A549 (cell line): ENCODE results near the gene KCNK3. TPM values are rescaled to one million over a fixed set of nuclear protein-coding genes. Genes with fewer than 3 reads are reported as not detected.
"Not testable (repeated sequence)": the region's sequence is repeated elsewhere in the genome, so short reads cannot be mapped to it uniquely, and the experiment has no call there.

Experiments
- ATAC-seq, 2 experiments: fragments of 200-7000 bp in 1 of 2; fragments of >200 bp in 1 of 2; cut with Nextera tagmentation in 1 of 2; cut with Tn5 transposase in 1 of 2; 3 replicates each; pipeline versions ENCODE4 v1.8.0 to v1.9.1; 2018 to 2020; ENCODE audit warnings: mild to moderate bottlenecking in 1 of 2, moderate library complexity in 1 of 2
- CTCF ChIA-PET: fragments of 300-600 bp; sonication (Branson Sonifier 250); formaldehyde crosslinking; extraction: SDS; loops from one replicate; lab custom pipeline; 2021; ENCODE audit warnings: antibody characterized with exemption, inconsistent platforms; lab: Yijun Ruan, JAX
- POLR2A ChIA-PET: fragments of 350-600 bp; formaldehyde crosslinking; extraction: SDS; loops from one replicate; lab custom pipeline; 2021; ENCODE audit warnings: antibody characterized with exemption, inconsistent platforms; lab: Yijun Ruan, JAX
- DNase-seq, 2 experiments: peaks; one replicate each; pipeline versions ENCODE4 v3.0.0 to v3.0.0-alpha.2; 2011 to 2016; ENCODE audit warnings: low read depth in 1 of 2, low spot score in 1 of 2
- FAIRE-seq: peaks from 2 replicates; lab custom pipeline; 2011; peaks lifted over from hg19 to GRCh38; lab: Jason Lieb, UNC
- H3K27ac ChIP-seq, 2 experiments: fragments of >200 bp; sonication (Bioruptor Twin); formaldehyde crosslinking; 3 replicates each; pipeline ENCODE4 v1.5.1; 2016 to 2017
- H3K4me1 ChIP-seq: fragments of >200 bp; sonication (Bioruptor Twin); formaldehyde crosslinking; 3 replicates; pipeline ENCODE4 v1.6.1; 2016
- H3K4me2 ChIP-seq: fragments of >200 bp; sonication (Bioruptor Twin); formaldehyde crosslinking; 3 replicates; pipeline ENCODE4 v1.6.1; 2016
- H3K4me3 ChIP-seq: fragments of >200 bp; sonication (Bioruptor Twin); formaldehyde crosslinking; 3 replicates; pipeline ENCODE4 v1.5.1; 2016
- H3K9me3 ChIP-seq: fragments of >200 bp; sonication (Bioruptor Twin); formaldehyde crosslinking; 3 replicates; pipeline ENCODE4 v1.6.1; 2016
- CEBPB ChIP-seq, 2 experiments: fragments of >200 bp in 1 of 2; sonication (Bioruptor Twin) in 1 of 2; formaldehyde crosslinking in 1 of 2; IDR thresholded peaks; 2 replicates each; pipeline ENCODE4 v1.6.1; 2012 to 2016
- CHD4 ChIP-seq: fragments of 200-600 bp; sonication (generic); IDR thresholded peaks from 2 replicates; pipeline ENCODE4 v1.6.1; 2016; ENCODE audit warnings: antibody characterized with exemption, mild to moderate bottlenecking, borderline replicate concordance
- E2F6 ChIP-seq: IDR thresholded peaks from 2 replicates; pipeline ENCODE4 v1.6.1; 2012; ENCODE audit warnings: low read depth, borderline replicate concordance
- ELK1 ChIP-seq: fragments of 150-350 bp; IDR thresholded peaks from 2 replicates; pipeline ENCODE4 v1.6.1; 2014; ENCODE audit warnings: low read depth, mild to moderate bottlenecking, low read length
- ESRRA ChIP-seq: fragments of 150-350 bp; IDR thresholded peaks from 2 replicates; pipeline ENCODE4 v1.6.1; 2014; ENCODE audit warnings: mild to moderate bottlenecking, low read length, borderline replicate concordance
- FOSL2 ChIP-seq, 2 experiments: fragments of 450-650 bp in 1 of 2; fragments of >200 bp in 1 of 2; sonication (Bioruptor Twin) in 1 of 2; formaldehyde crosslinking; IDR thresholded peaks; 2 replicates each; pipeline versions ENCODE4 v1.5.0 to v1.6.1; 2016 to 2020; ENCODE audit warnings: mild to moderate bottlenecking in 1 of 2, moderate library complexity in 1 of 2
- FOXS1 ChIP-seq: fragments of 250-450 bp; sonication (Bioruptor Pico); IDR thresholded peaks from 2 replicates; pipeline ENCODE4 v1.5.0; 2020; ENCODE audit warnings: mild to moderate bottlenecking, moderate library complexity
- GATA3 ChIP-seq: IDR thresholded peaks from 2 replicates; pipeline ENCODE4 v1.6.1; 2012; ENCODE audit warnings: borderline replicate concordance
- HDAC2 ChIP-seq: fragments of 200-600 bp; sonication (generic); IDR thresholded peaks from 2 replicates; pipeline ENCODE4 v1.6.1; 2016
- HMGXB4 ChIP-seq: fragments of 250-450 bp; sonication (Bioruptor Pico); IDR thresholded peaks from 2 replicates; pipeline ENCODE4 v1.5.0; 2021; ENCODE audit warnings: mild to moderate bottlenecking, moderate library complexity, borderline replicate concordance
- KDM5A ChIP-seq: fragments of 200-600 bp; sonication (generic); IDR thresholded peaks from 2 replicates; pipeline ENCODE4 v1.6.1; 2016; ENCODE audit warnings: antibody characterized with exemption, mild to moderate bottlenecking
- MAFK ChIP-seq: fragments of 450-650 bp; IDR thresholded peaks from 2 replicates; pipeline ENCODE4 v1.6.1; 2014; ENCODE audit not compliant: partially characterized antibody
- MYC ChIP-seq: IDR thresholded peaks from 2 replicates; pipeline ENCODE4 v1.6.1; 2012; ENCODE audit warnings: mild to moderate bottlenecking, inconsistent platforms, low read length, improper control_type of control experiment, borderline replicate concordance
- NPAS2 ChIP-seq: fragments of 250-450 bp; sonication (Bioruptor Pico); IDR thresholded peaks from 2 replicates; pipeline ENCODE4 v1.8.0; 2022; ENCODE audit warnings: mild to moderate bottlenecking, moderate library complexity, borderline replicate concordance
- NR3C1 ChIP-seq: fragments of >200 bp; sonication (Bioruptor Twin); formaldehyde crosslinking; IDR thresholded peaks from 3 replicates; pipeline ENCODE4 v1.6.1; 2017
- RAD21 ChIP-seq, 2 experiments: fragments of >200 bp in 1 of 2; sonication (Bioruptor Twin) in 1 of 2; formaldehyde crosslinking in 1 of 2; IDR thresholded peaks in 1 of 2; conservative IDR thresholded peaks in 1 of 2; 2 replicates in 1 of 2; 3 replicates in 1 of 2; pipeline ENCODE4 v1.6.1; 2012 to 2018; ENCODE audit warnings: inconsistent platforms in 1 of 2
- RCOR1 ChIP-seq: fragments of 150-350 bp; IDR thresholded peaks from 2 replicates; pipeline ENCODE4 v1.6.1; 2014; ENCODE audit warnings: antibody characterized with exemption, low read length, low read depth
- RFX5 ChIP-seq: fragments of 450-650 bp; IDR thresholded peaks from 2 replicates; pipeline ENCODE4 v1.7.1; 2014; ENCODE audit warnings: antibody characterized with exemption, mild to moderate bottlenecking, moderate library complexity
- RNF2 ChIP-seq: fragments of 200-600 bp; sonication (generic); IDR thresholded peaks from 2 replicates; pipeline ENCODE4 v1.6.1; 2016; ENCODE audit warnings: low read depth, mild to moderate bottlenecking, antibody characterized with exemption, moderate library complexity, borderline replicate concordance
- SMC3 ChIP-seq: fragments of >200 bp; sonication (Bioruptor Twin); formaldehyde crosslinking; IDR thresholded peaks from 3 replicates; pipeline ENCODE4 v1.6.1; 2018; ENCODE audit warnings: inconsistent platforms
- TFCP2L1 ChIP-seq: fragments of 250-450 bp; sonication (Bioruptor Pico); IDR thresholded peaks from 2 replicates; pipeline ENCODE4 v1.5.0; 2021; ENCODE audit warnings: mild to moderate bottlenecking
- TP53 ChIP-seq: fragments of 250-450 bp; sonication (Bioruptor Pico); IDR thresholded peaks from 2 replicates; pipeline ENCODE4 v1.5.0; 2021; ENCODE audit warnings: mild to moderate bottlenecking, moderate library complexity
- USF2 ChIP-seq: fragments of 450-650 bp; IDR thresholded peaks from 2 replicates; pipeline ENCODE4 v1.6.1; 2014; ENCODE audit warnings: antibody characterized with exemption
- ZC3H11A ChIP-seq: fragments of 450-650 bp; IDR thresholded peaks from 2 replicates; pipeline ENCODE4 v1.6.1; 2014; ENCODE audit warnings: antibody characterized with exemption, mild to moderate bottlenecking
- WGBS: methylation state at CpG from one replicate; pipeline ENCODE4 v1.1.6; 2017; ENCODE audit errors: missing lambda C conversion rate; 5-methylcytosine and 5-hydroxymethylcytosine counted together
- polyA plus RNA-seq, 4 experiments: library from polyadenylated mRNA; depleted of rRNA in 3 of 4; stranded (reverse); fragments of >200 nt; fragmentation: RNase III in 1 of 4; extraction: RNeasy Plus Mini Kit Qiagen cat#74134 plus additional on column Dnase treatment in 1 of 4; gene quantifications; 2 replicates in 3 of 4; 3 replicates in 1 of 4; pipeline ENCODE4 v1.2.3, GENCODE V29; 2011 to 2017

The KCNK3 gene
- polyA plus RNA-seq, 2 of the 4 experiments (the other 2 are of a cell fraction), result 2.4 to 2.8 TPM

- Histone ChIP-seq H3K4me1 (no peaks in the 10 kb centered on the region), H3K9me3 (no peaks in the 10 kb centered on the region), H3K4me2 (no peak overlapping the region), H3K27ac (peak overlapping the region in 1 of 2 experiments; percentile 36; a peak in 2 of 6 replicates), H3K4me3 (no peak overlapping the region)
- FAIRE-seq (no peak), ATAC-seq (no peak), DNase-seq (no peak)
- ChIA-PET CTCF (interaction anchor here (2.3 kb wide), 1 partner anchor 94 kb away, joined by 13 read pairs; no protein-coding TSS in a partner anchor), POLR2A (no interaction called here)
- WGBS, result 83% methylated on average over 12 of the region's 12 CpGs
- TF ChIP-seq NPAS2 (CRISPR knock-in tag), result no peak
- TF ChIP-seq CEBPB (IDR thresholded peaks at IDR 0.05), result peak; percentile 32 to 46; a peak in 2 of 4 replicates
- TF ChIP-seq MYC, result no peak
- no peak for TF ChIP-seq TP53 (CRISPR knock-in tag)
- TF ChIP-seq KDM5A, result no peak
- TF ChIP-seq MAFK, result no peak
- no peak for TF ChIP-seq SMC3
These were observed 40.0 kb upstream of the KCNK3 start for GRCh38 chr2:26652361-26653041.

- POLR2A ChIA-PET, result no interaction called here
- Histone ChIP-seq H3K9me3 (no peaks in the 10 kb centered on the region), H3K4me1 (no peaks in the 10 kb centered on the region)
- 61% methylated on average over 13 of the region's 13 CpGs for WGBS
- peak in 1 of 2 experiments; percentile 25; a peak in 3 of 6 replicates for ATAC-seq
- no peak for DNase-seq
- TF ChIP-seq RFX5, result no peak
- no peak for TF ChIP-seq MYC
- TF ChIP-seq, all 56 proteins: peak for 0
- no peak for FAIRE-seq
- no peak overlapping the region for H3K4me2 ChIP-seq
- CTCF ChIA-PET, result no interaction called here
- H3K4me3 ChIP-seq, result no peak overlapping the region
- H3K27ac ChIP-seq, result peak overlapping the region in 1 of 2 experiments; percentile 38; a peak in 2 of 6 replicates
These were observed 39.1 kb upstream of the KCNK3 start for GRCh38 chr2:26653207-26654060.

GRCh38 chr2:26654061-26654340 is 38.5 kb upstream of the KCNK3 start:
- ChIA-PET POLR2A (no interaction called here), CTCF (interaction anchor here (0.9 kb wide), 1 partner anchor 11 kb away, joined by 3 read pairs; no protein-coding TSS in a partner anchor)
- Histone ChIP-seq H3K9me3 (peaks cover 4% of the 10 kb centered on the region; the same call in 1 of the 3 replicates), H3K4me3 (no peak overlapping the region), H3K4me2 (no peak overlapping the region), H3K27ac (peak overlapping the region in 1 of 2 experiments; percentile 38; a peak in 1 of 6 replicates), H3K4me1 (no peaks in the 10 kb centered on the region)
- ATAC-seq (no peak), DNase-seq (no peak), FAIRE-seq (no peak)
- TF ChIP-seq GATA3 (no peak), E2F6 (no peak), RAD21 (conservative IDR thresholded peaks at IDR 0.05 in 1 of 2, IDR thresholded peaks at IDR 0.05 in 1 of 2) (no peak), ESRRA (no peak), FOXS1 (CRISPR knock-in tag) (no peak), TFCP2L1 (no peak), ELK1 (no peak), FOSL2 (IDR thresholded peaks at IDR 0.05) (no peak), FOSL2 (CRISPR knock-in tag; IDR thresholded peaks at IDR 0.05) (no peak), CHD4 (no peak), HDAC2 (no peak), RNF2 (no peak), USF2 (no peak), MAFK (no peak), ZC3H11A (no peak), RCOR1 (no peak), HMGXB4 (CRISPR knock-in tag) (no peak), NR3C1 (no peak)
- WGBS, result 47% methylated on average over 3 of the region's 3 CpGs

- H3K4me3 ChIP-seq, H3K27ac ChIP-seq, POLR2A ChIA-PET, DNase-seq, FAIRE-seq, H3K4me2 ChIP-seq, CTCF ChIA-PET, ATAC-seq, H3K4me1 ChIP-seq: not testable (repeated sequence)
- H3K9me3 ChIP-seq, result peaks cover 14% of the 10 kb centered on the region; the same call in 2 of the 3 replicates
- WGBS, result no CpG with 5 or more reads among the region's 1 CpG
These were observed 37.4 kb upstream of the KCNK3 start for GRCh38 chr2:26655120-26655519.
